ENCODE data around the gene OBP2B. TPM values are rescaled to one million over a fixed set of nuclear protein-coding genes. Genes with fewer than 3 reads are reported as not detected.
A peak's percentile ranks its signal among the peaks of the same experiment; 100 is the strongest.

OBP2B gene
- total RNA-seq, 3 donors from 2014 or later (not counting 1 experiment from before 2014, with no cell fraction given), result not detected

DNA sequence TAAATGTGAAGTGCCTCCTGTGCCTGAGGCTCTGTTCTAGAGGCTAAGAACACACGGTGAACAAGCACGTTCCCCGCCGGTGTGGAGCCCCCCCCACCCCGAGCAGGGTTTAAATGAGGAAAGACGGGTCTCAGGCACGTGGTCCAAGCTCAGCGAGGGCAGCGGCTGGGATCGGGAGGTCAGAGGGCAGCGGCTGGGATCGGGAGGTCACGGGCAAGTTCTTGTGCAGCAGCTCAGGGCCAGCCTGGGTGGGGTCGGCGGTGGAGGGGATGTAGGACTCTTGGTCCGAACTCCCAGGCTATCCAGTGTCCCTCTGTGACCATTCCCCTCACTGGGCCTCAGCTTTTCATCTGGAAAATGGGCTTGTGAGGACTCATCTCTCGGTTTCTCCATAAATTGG is 42.7 kb downstream of the OBP2B start:
- TF ChIP-seq, protein P1, sequence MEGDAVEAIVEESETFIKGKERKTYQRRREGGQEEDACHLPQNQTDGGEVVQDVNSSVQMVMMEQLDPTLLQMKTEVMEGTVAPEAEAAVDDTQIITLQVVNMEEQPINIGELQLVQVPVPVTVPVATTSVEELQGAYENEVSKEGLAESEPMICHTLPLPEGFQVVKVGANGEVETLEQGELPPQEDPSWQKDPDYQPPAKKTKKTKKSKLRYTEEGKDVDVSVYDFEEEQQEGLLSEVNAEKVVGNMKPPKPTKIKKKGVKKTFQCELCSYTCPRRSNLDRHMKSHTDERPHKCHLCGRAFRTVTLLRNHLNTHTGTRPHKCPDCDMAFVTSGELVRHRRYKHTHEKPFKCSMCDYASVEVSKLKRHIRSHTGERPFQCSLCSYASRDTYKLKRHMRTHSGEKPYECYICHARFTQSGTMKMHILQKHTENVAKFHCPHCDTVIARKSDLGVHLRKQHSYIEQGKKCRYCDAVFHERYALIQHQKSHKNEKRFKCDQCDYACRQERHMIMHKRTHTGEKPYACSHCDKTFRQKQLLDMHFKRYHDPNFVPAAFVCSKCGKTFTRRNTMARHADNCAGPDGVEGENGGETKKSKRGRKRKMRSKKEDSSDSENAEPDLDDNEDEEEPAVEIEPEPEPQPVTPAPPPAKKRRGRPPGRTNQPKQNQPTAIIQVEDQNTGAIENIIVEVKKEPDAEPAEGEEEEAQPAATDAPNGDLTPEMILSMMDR (IDR thresholded peaks at IDR 0.05), result no peak
- H3K4me3 Mint-ChIP-seq, result no peak overlapping the region
- no peaks in the 10 kb centered on the region for H3K4me1 Mint-ChIP-seq
- H3K27ac ChIP-seq (ENCODE audit: low read length), result no peak overlapping the region
- H3K27me3 ChIP-seq (ENCODE audit: control insufficient read depth, insufficient read depth, low read length), result peaks cover 3% of the 10 kb centered on the region
- H3K27ac Mint-ChIP-seq, result no peak overlapping the region
- ATAC-seq (no peak), DNase-seq (no peak)
- 90% methylated on average over 17 of the region's 17 CpGs for WGBS (ENCODE audit: insufficient coverage)
- peaks cover 3 to 10% of the 10 kb centered on the region in 2 donors for H3K27me3 Mint-ChIP-seq (ENCODE audit: low read depth in 2 of 2)
- H3K36me3 ChIP-seq (ENCODE audit: control insufficient read depth, insufficient read depth, low read length), result no peaks in the 10 kb centered on the region
- no peaks in the 10 kb centered on the region for H3K9me3 Mint-ChIP-seq
- H3K4me1 ChIP-seq (ENCODE audit: control insufficient read depth, insufficient read depth, low read length), result peaks cover 16% of the 10 kb centered on the region
- intact Hi-C loops (cut with micrococcal nuclease), result no loop called here
- no peak overlapping the region for H3K4me3 ChIP-seq (ENCODE audit: low read length)
- H3K9me3 ChIP-seq (ENCODE audit: control insufficient read depth, insufficient read depth, low read length), result no peaks in the 10 kb centered on the region
- H3K36me3 Mint-ChIP-seq, result no peaks in the 10 kb centered on the region

DNA sequence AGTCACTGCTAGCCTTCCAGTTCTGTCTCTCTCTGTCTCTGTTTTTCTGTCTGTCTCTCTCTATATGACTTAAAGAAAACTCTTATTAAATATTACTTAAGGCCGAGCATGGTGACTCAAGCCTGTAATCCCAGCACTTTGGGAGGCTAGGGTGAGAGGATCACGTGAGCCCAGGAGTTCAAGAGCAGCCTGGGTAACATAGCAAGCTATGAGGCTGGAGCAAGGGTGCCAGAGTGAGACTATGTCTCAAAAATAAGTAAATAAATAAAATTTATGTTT is 43.7 kb downstream of the OBP2B start:
- Mint-ChIP-seq H3K4me1 (peaks cover 0 to 4% of the 10 kb centered on the region in 2 donors), H3K4me3 (no peak overlapping the region), H3K27me3 (ENCODE audit: low read depth in 2 of 2) (peaks cover 7 to 13% of the 10 kb centered on the region in 2 donors), H3K36me3 (no peaks in the 10 kb centered on the region), H3K9me3 (no peaks in the 10 kb centered on the region), H3K27ac (no peak overlapping the region)
- Histone ChIP-seq H3K4me3 (ENCODE audit: low read length) (no peak overlapping the region), H3K9me3 (ENCODE audit: control insufficient read depth, insufficient read depth, low read length) (no peaks in the 10 kb centered on the region), H3K36me3 (ENCODE audit: control insufficient read depth, insufficient read depth, low read length) (no peaks in the 10 kb centered on the region), H3K4me1 (ENCODE audit: control insufficient read depth, insufficient read depth, low read length) (peaks cover 16% of the 10 kb centered on the region), H3K27ac (ENCODE audit: low read length) (no peak overlapping the region), H3K27me3 (ENCODE audit: control insufficient read depth, insufficient read depth, low read length) (peaks cover 3% of the 10 kb centered on the region)
- DNase-seq (no peak), ATAC-seq (no peak)
- TF ChIP-seq, protein P1 (IDR thresholded peaks at IDR 0.05), result no peak
- 88% methylated on average over 2 of the region's 2 CpGs for whole genome bisulfite sequencing (ENCODE audit: insufficient coverage)
- intact Hi-C loops (cut with micrococcal nuclease), result no loop called here

DNA sequence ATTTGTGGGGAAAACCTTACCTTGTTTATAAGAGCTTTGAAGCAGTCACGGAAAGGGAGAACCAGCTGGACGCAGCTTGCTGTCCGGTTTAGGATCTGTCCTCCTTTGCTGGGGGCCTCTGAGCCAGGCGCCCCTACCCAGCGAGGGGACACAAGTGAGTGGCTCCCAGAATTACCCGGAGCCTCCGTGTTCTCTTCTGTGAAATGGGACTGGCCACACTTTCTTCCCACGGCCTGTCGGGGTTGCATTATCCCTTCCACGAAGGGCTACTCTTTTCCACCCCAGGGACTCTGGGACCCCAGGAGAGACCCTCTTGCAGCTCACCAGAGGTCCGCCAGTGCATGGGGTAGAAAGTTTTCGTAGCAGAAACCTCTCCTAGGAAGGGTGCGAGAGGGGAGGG is 44.9 kb downstream of the OBP2B start:
- no peak overlapping the region for H3K4me3 Mint-ChIP-seq
- peaks cover 3% of the 10 kb centered on the region for H3K27me3 ChIP-seq (ENCODE audit: control insufficient read depth, insufficient read depth, low read length)
- no peak overlapping the region for H3K27ac Mint-ChIP-seq
- no peak for DNase-seq
- H3K36me3 ChIP-seq (ENCODE audit: control insufficient read depth, insufficient read depth, low read length), result no peaks in the 10 kb centered on the region
- intact Hi-C loops (cut with micrococcal nuclease), result no loop called here
- H3K27ac ChIP-seq (ENCODE audit: low read length), result no peak overlapping the region
- 70% methylated on average over 13 of the region's 13 CpGs for WGBS (ENCODE audit: insufficient coverage)
- no peak for ATAC-seq
- peaks cover 0 to 4% of the 10 kb centered on the region in 2 donors for H3K4me1 Mint-ChIP-seq
- H3K9me3 ChIP-seq (ENCODE audit: control insufficient read depth, insufficient read depth, low read length), result no peaks in the 10 kb centered on the region
- H3K4me1 ChIP-seq (ENCODE audit: control insufficient read depth, insufficient read depth, low read length), result peaks cover 16% of the 10 kb centered on the region
- peaks cover 7 to 17% of the 10 kb centered on the region in 2 donors for H3K27me3 Mint-ChIP-seq (ENCODE audit: low read depth in 2 of 2)
- TF ChIP-seq, protein P1 (IDR thresholded peaks at IDR 0.05), result no peak
- no peaks in the 10 kb centered on the region for H3K9me3 Mint-ChIP-seq
- peak overlapping the region; percentile 29 for H3K4me3 ChIP-seq (ENCODE audit: low read length)
- no peaks in the 10 kb centered on the region for H3K36me3 Mint-ChIP-seq

DNA sequence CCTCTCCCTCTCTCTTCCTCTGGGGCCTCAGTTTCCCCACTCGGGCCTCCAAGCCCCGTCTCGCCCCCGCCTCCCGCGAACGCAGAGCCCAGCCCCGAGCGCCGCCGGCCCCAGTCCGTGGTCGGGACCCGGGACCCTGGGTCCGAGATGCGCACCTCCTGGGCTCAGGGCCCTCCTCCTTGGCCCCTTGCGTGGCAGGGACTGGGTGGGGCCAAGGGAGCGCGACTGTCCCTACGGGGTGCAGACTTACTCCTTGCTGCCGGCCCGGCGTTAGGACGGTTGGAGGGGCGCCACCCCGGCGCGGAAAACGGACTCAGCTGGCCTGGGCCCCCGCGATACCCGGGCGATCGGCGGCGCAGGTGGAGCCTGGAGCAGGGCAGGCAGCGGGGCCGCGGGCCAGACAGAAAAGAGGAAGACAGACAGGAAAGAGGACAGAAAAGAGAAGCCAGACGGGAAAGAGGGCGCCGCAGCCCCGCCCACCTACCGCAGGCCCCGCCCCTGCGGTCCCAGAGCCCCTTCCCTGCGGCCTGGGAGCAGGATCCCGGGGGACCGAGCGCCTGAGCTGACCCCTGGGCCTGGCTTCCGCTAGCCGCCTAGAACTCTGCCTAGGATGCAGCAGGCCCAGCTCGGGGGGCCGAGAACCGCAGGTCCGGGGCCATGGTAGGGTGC is 45.4 kb downstream of the OBP2B start, which contains the start of gene GBGT1:
TSS of gene GBGT1 (minus strand) at position 411 of the 669 bp plus-strand sequence. CDS start 1,502 bp downstream, outside the sequence.
- TF ChIP-seq, protein P1 (IDR thresholded peaks at IDR 0.05), result no peak
- ATAC-seq, result peak; percentile 49 to 68 (median 51)
- Histone ChIP-seq H3K27ac (ENCODE audit: low read length) (no peak within 1 kb of the TSS), H3K27me3 (ENCODE audit: control insufficient read depth, insufficient read depth, low read length) (peaks cover 3% of the 10 kb centered on the region), H3K36me3 (ENCODE audit: control insufficient read depth, insufficient read depth, low read length) (no peaks in the 10 kb centered on the region), H3K9me3 (ENCODE audit: control insufficient read depth, insufficient read depth, low read length) (no peaks in the 10 kb centered on the region), H3K4me3 (ENCODE audit: low read length) (peak within 1 kb of the TSS; percentile 29), H3K4me1 (ENCODE audit: control insufficient read depth, insufficient read depth, low read length) (peaks cover 16% of the 10 kb centered on the region)
- peak within 1 kb of the TSS; percentile 79 for H3K4me3 Mint-ChIP-seq
- H3K9me3 Mint-ChIP-seq, result no peaks in the 10 kb centered on the region
- WGBS (ENCODE audit: insufficient coverage), result 1% methylated on average over 56 of the region's 56 CpGs
- peak in 1 of 2 donors; percentile 56 for DNase-seq
- H3K27me3 Mint-ChIP-seq (ENCODE audit: low read depth in 2 of 2), result peaks cover 7 to 17% of the 10 kb centered on the region in 2 donors
- peak within 1 kb of the TSS in 1 of 2 donors; percentile 59 for H3K27ac Mint-ChIP-seq
- intact Hi-C loops (cut with micrococcal nuclease), result no loop called here
- peaks cover 0 to 4% of the 10 kb centered on the region in 2 donors for H3K4me1 Mint-ChIP-seq
- no peaks in the 10 kb centered on the region for H3K36me3 Mint-ChIP-seq

All from natural killer cell (primary cell).